ENCODE results near the gene GGTA1.
"Not testable (repeated sequence)": the region's sequence is repeated elsewhere in the genome, so short reads cannot be mapped to it uniquely, and the experiment has no call there.

GGTA1 gene

GRCh38 chr9:121499427-121500164 is at the start of gene GGTA1:
TSS of gene GGTA1 (minus strand) at chr9:121499844. CDS start at chr9:121467922, 31,922 bp downstream.
- no peak for DNase-seq (ENCODE audit: low read depth in 2 of 2)

DNA sequence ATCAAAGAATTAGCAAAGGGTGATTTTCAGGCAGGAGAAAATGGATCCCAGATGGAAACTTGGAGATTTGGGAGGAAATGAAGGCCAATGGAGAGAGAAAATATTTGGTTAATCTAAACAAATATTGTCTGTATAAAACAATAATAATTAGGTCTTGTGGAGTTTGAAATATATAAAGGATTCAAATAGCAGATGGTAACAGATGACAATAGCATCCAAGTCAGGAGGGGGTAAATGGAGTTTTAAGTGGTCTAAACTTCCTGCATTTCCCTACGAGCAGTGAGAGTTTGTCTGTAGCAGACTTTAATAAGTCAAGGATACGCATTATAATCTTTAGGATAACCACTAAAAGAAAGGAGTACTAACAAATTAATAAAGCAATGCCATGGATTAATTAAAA is 49.0 kb upstream of the GGTA1 start:
- DNase-seq (ENCODE audit: low read depth in 2 of 2), result no peak

GRCh38 chr9:121545875-121546423 is 46.3 kb upstream of the GGTA1 start:
- DNase-seq (ENCODE audit: low read depth in 2 of 2), result peak; percentile 78 to 80

- DNase-seq (ENCODE audit: low read depth in 2 of 2), result no peak
Observed at GRCh38 chr9:121545150-121545874, 45.7 kb upstream of the GGTA1 start.

- no peak for DNase-seq (ENCODE audit: low read depth in 2 of 2)
Observed at GRCh38 chr9:121542025-121542424, 42.4 kb upstream of the GGTA1 start.

DNA sequence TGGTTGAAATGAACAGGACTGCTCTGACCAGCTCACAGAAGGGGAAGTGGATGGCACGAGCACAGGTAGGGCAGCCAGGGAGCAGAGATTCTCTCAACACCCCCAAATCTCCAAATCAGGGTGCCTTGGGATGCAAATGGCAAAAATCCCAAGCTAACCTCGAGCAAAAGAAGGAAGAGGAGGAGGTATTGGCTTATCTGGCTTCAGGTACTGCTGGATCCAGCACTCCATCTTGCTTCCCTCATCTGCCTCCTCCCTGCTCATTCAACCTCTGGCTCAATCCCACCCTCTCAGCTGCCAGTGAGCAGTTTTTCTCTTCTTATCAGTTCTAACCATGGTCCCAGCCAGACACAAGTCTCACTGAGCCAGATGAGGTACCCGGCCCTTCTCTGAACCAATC is 41.6 kb upstream of the GGTA1 start:
- DNase-seq (ENCODE audit: low read depth in 2 of 2), result no peak

GRCh38 chr9:121538221-121538620 is 38.6 kb upstream of the GGTA1 start:
- DNase-seq (ENCODE audit: low read depth in 2 of 2), result no peak

GRCh38 chr9:121537283-121537682 is 37.6 kb upstream of the GGTA1 start:
- DNase-seq (ENCODE audit: low read depth in 2 of 2), result no peak

GRCh38 chr9:121532881-121533280 is 33.2 kb upstream of the GGTA1 start:
- DNase-seq (ENCODE audit: low read depth in 2 of 2), result no peak

- peak; percentile 93 to 95 for DNase-seq (ENCODE audit: low read depth in 2 of 2)
Observed at GRCh38 chr9:121529237-121529987, 29.8 kb upstream of the GGTA1 start.

GRCh38 chr9:121528642-121529041 is 29.0 kb upstream of the GGTA1 start:
- no peak for DNase-seq (ENCODE audit: low read depth in 2 of 2)

DNA sequence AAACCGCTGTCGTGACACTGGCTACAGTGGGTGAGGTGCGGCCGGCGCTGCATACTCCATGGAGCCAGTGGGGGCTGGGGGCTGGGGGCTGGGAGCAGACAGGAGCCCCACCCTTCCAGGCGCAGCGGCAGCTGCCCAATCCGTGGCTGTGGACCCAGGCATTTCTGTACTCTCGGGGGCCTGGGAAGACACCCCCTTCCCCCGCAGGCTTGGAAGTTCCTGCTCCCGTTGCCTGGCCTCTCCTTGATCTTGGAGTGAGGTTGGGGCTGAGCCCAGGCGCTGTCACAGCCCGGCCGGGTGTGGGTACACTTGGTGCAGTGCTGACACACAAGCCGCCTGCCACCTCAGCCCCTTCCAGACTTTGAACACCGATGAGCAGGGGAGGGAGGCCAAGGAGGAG is 27.7 kb upstream of the GGTA1 start:
- no peak for DNase-seq (ENCODE audit: low read depth in 2 of 2)

- DNase-seq (ENCODE audit: low read depth in 2 of 2), result not testable (repeated sequence)
Observed at GRCh38 chr9:121519688-121520087, 20.0 kb upstream of the GGTA1 start.

DNA sequence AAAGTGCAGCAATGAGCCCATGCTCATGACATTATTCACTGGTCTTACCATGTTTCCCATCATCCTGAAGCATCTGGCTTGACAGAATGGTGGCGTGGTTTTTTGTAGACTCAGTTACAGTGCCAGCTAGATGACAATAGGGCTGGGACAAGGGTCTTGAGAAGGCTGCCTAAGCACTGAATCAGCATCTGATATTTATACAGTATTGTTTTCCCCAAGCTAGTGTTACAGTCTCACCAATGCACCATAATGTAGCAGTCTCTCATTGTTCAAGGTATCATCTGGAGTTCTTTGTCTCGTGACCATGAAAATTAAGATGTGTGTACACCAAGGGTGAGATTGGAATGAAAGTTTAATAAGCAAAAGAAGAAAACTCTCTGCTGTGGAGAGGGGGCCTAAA is 19.0 kb upstream of the GGTA1 start:
- no peak for DNase-seq (ENCODE audit: low read depth in 2 of 2)

DNA sequence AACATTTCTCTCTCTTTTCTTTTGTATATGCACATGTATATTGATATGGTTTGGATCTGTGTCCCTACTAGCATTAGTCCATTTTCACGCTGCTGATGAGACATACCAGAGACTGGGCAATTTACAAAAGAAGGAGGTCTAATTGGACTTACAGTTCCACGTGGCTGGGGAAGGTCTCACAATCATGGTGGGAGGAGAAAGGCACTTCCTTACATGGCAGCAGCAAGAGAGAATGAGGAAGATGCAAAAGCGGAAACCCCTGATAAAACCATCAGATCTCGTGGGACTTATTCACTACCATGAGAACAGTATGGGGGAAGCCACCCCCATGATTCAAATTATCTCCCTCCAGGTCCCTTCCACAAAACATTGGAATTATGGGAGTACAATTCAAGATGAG is 13.5 kb upstream of the GGTA1 start:
- not testable (repeated sequence) for DNase-seq (ENCODE audit: low read depth in 2 of 2)

GRCh38 chr9:121510766-121511550 is 11.3 kb upstream of the GGTA1 start:
- DNase-seq (ENCODE audit: low read depth in 2 of 2), result no peak

DNA sequence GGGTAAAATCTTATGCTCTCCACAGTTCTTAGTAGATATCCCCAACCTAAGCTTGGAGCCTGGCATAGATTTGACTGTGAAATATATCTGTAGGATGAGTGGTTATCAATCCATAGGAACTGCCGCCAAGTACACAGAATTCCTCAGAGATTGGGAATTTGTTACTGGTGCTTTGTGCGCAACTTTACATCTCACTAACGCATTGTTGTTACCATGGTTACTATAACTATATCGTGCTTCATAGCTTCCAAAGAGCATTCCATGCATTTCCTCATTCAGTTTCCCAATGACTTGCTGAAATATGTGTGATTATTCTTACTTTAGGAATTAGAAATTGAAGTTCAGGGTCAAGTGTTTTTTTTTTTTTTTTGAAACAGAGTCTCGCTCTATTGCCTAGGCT is 9.5 kb upstream of the GGTA1 start:
- no peak for DNase-seq (ENCODE audit: low read depth in 2 of 2)

DNA sequence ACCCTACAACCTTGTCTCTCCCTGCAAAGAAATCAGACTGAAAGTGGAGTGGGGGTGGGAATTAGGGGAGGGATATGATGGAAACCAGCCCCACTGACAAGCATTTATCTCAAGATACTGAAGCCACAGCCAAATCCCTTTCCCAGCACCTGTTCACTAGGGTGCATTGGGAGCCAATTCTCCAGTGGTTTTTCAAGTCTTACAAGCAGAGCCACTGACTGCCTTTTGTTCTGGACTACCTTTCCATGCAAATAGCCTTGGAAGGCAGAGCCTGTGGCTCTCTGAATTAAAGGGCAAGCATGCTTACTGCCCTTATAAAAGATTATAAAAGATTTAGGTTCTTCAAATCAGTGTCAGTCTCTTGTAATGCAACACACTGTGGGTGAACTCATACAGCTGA is 8.8 kb upstream of the GGTA1 start:
- DNase-seq (ENCODE audit: low read depth in 2 of 2), result no peak

DNA sequence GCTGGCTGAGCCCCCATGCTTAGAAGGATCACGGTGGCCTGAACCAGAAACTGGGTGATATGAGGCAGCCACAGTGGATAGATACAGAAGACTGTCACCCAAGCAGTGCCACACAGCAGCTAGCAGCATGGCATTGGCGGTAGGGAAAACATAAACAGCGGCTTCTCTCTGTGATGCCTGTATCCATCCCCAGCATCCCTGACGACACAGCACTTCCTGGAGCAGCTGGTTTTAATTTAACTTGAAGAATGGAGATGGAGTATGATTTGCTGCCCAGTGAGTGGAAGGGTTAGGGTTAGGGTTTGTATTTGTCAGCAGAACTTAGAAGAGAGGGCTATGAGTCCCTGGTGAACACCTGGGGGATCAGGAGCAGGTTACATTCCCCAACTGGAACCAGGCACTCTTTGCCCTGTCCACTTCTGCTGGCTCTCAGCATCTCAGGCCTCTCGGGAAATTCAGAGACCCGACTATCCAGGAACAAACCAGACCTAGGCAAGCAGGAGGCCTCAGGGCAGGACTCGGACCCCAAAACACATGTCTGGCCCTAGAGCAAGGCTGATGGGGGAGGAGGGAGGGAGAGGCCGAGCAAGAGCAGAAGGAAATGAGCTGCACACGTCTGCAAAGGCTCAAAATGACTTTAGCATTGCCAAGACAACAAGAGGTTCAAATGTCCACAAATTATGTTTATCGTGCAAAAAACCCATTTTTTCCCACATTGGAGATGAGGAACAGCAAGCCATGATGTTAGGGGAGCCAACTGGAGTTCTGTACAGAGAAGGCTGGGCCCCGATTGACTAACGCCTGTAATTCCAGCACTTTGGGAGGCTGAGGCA is 6.5 kb upstream of the GGTA1 start:
- no peak for DNase-seq (ENCODE audit: low read depth in 2 of 2)

DNA sequence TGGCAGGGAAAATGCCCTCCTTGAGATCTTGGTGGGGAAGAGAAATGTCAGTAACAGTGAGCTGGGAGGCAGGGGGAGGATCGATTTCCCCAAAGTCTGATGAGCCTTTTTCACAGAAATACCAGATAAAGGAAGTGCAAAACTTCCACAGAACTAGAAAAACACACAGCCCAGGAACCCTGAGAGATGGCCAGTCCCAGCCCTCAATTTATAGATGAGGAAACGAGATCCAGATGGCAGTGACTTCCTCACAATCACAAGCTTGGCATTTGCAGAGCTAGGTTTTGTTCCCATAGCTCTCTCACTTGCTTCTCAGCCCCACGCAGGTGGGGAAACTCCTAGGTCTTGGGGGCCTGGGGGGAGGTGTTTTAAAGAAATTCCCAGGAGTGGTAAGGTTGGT is 3.8 kb upstream of the GGTA1 start:
- no peak for DNase-seq (ENCODE audit: low read depth in 2 of 2)

- DNase-seq (ENCODE audit: low read depth in 2 of 2), result no peak
Observed at GRCh38 chr9:121500165-121500478, 478 bp upstream of the GGTA1 start.
